GM18519 (cell line): ENCODE measurements around the gene WDFY4.
A peak's percentile ranks its signal among the peaks of the same experiment; 100 is the strongest.

Experiments used
- ATAC-seq: cut with Tn5 transposase; IDR thresholded peaks from one replicate; pipeline ENCODE4 v1.9.1; 2021; ENCODE audit warnings: mild to moderate bottlenecking, moderate library complexity; ENCODE audit not compliant: unreplicated experiment, low FRiP score

The WDFY4 gene

GRCh38 chr10:48739170-48739569 is 54.5 kb downstream of the WDFY4 start:
- no peak for ATAC-seq

DNA sequence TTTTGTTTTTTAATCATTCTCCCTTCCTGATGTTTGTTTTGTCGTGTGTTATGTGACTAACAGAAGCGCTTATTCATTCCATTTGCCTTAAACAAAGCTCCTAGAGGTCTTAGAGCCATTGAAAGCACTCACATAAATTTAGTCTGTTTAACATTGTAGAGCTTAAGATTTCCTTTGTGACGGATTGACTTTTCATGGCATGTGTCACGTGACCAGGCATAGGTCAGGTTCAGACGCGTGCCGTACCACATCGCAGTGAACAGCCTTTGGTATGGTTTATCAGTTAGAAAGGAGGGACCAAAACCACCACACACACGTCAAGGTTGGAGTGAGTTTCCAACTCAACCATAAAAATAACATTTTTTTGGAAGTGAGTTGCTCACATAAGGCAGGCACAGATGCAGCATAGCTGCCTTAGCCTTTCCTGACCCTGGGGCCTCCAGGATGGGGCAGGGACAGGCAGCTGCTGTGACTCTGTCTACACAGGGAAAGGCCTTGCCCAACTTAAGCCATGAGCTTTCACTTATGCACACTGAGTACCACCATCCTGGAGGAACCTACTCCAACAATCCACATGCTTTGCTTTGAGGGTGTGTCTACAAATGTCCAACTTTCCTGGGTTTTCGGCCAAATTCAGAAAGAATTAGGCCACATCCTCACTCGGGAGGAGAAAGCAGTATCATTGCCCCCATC is 55.5 kb downstream of the WDFY4 start:
- no peak for ATAC-seq

DNA sequence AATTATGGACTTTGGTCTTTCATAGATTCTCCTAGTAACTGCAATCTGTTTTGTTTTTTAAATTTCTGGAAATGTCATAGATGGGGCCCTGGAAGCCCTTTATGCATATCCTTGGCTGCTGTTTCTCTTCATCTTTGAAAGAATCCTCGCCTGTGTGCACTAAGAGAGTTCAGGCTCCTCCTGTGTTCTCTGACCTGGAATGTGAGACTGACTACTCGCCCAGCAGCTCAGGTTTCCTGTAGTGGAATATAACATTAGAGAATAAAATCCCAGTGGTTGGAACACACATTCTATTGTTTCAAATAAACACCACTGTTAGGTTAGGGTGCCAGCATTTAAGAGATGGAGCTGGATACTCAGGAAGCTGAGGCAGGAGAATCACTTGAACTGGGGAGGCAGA is 56.3 kb downstream of the WDFY4 start:
- no peak for ATAC-seq

DNA sequence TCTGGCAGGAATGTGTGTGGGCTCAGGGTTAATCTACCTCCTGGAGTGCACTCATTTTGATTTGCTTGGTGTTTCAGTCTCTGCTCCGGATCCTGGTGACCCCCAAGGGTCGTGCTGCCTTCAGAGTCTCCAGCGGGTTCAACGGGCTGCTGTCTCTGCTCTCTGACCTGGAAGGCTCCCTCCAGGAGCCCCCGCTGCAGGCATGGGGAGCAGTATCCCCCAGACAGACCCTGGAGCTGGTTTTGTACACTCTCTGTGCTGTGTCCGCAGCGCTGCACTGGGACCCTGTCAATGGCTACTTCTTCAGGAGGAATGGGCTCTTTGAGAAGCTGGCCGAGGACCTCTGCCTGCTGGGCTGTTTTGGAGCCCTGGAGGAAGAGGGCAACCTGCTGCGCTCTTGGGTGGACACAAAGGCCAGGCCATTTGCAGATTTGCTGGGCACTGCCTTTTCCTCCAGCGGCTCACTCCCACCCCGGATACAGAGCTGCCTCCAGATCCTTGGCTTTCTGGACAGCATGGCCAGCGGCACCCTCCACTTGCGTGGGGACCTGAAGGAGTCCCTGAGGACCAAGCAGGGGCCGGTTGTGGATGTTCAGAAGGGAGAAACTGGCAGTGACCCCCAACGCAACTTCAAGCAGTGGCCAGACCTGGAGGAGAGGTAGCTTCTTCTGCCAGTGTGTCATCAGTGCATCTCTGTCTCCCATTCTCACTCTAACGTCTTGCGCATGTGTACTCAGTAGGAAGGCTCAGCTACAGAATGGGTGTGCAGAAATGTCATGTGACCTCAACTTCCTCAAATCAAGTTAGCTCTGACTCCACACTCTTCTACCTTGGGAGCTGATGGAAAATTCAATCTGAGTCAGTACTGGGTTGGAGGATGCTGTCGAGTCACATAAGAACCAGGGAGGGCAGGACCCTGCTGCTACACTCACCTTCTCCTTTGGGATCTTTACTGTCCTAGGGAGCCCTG is 58.5 kb downstream of the WDFY4 start:
- ATAC-seq: no peak

- no peak for ATAC-seq
Measured at GRCh38 chr10:48744587-48744986, 59.9 kb downstream of the WDFY4 start.

DNA sequence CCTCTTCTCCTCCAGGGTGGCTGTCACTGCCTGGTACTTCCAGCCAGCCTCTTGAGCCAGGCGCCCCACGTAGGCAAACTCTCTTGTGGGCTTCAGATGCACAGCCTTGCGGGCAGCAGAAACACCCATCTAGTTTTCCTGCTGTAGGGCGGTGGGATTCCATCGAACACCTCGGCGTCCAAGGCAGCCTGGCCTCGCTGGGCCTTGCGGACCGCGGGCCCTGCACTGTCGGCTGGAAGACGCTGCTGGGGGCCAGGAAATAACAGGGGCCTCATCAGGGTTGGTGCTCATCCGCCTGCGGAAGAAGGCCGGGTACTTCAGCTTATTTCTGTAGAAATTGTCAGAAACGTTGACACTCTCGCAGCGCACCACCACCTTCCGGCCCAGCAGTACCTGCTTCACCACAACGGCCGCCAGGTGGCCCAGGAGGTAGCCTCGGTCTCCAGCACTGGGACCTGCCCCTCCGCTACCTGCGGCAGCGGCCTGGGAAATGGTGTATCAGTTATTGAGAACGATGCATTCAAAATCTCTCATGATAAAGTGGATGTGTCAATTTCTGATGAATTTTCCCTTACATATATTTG is 61.1 kb downstream of the WDFY4 start:
- ATAC-seq: no peak

GRCh38 chr10:48748573-48748972 is 63.9 kb downstream of the WDFY4 start:
- no peak for ATAC-seq

GRCh38 chr10:48749254-48749787 is 64.6 kb downstream of the WDFY4 start:
- no peak for ATAC-seq

- ATAC-seq: no peak
Measured at GRCh38 chr10:48750019-48750418, 65.3 kb downstream of the WDFY4 start.

- no peak for ATAC-seq
Measured at GRCh38 chr10:48750991-48751390, 66.3 kb downstream of the WDFY4 start.

GRCh38 chr10:48751730-48752129 is 67.1 kb downstream of the WDFY4 start:
- no peak for ATAC-seq

DNA sequence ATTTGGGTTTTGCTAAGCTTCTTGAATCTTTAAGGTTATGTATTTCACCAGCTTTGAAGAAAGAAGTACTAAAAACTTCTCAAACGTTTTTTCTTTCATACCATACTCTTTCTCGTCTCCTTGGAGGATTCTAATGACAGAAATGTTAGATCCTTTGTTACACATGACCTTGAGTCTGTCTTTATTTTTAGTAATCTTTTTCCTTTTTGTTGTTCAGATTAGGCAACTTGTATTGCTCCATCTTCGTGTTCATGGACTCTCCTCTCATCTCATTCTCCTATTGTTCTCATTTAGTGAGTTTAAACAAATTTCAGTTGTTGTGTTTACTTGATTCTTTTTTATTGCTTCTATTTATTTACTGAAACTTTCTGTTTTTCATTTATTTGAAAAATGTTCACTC is 73.7 kb downstream of the WDFY4 start:
- no peak for ATAC-seq

DNA sequence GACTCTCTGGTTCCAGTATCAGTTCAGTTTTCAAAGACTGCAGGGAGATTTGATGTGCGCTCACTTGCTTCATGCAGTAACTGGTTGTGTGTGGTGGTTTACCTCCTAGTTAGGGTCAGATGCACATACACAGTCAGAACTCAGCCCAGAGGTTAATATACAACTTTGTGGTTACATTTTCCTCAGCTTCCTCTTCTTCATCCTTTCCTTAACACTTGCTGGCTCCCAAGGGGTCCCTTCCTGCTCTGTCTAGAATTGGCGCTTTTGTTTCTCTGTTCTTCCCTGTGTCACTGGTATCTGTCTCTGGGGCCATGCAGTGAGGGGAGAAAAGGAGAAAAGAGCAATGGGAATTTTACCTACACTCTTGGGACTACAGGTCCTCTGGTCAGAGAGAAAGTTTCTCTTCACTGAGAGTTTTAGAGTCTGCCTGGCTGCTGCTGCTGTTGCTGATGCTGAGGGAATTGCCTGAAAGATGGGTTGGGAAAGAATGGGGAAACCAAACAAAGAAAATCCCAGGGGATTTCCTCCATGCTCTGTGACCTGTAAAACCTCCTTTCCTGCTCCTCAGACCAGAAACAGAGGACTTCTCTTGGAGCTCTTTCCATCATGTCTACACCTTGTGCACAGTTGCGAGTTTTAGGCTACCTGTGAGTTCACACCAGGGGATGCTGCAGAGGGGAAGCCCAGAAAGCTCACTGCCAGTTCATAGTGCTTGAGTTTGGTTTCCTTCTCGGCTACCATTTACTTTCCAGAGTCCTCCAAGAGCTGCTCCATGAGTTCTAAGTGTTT is 74.6 kb downstream of the WDFY4 start:
- peak; percentile 67 for ATAC-seq

- ATAC-seq: no peak
Measured at GRCh38 chr10:48760983-48761382, 76.3 kb downstream of the WDFY4 start.

DNA sequence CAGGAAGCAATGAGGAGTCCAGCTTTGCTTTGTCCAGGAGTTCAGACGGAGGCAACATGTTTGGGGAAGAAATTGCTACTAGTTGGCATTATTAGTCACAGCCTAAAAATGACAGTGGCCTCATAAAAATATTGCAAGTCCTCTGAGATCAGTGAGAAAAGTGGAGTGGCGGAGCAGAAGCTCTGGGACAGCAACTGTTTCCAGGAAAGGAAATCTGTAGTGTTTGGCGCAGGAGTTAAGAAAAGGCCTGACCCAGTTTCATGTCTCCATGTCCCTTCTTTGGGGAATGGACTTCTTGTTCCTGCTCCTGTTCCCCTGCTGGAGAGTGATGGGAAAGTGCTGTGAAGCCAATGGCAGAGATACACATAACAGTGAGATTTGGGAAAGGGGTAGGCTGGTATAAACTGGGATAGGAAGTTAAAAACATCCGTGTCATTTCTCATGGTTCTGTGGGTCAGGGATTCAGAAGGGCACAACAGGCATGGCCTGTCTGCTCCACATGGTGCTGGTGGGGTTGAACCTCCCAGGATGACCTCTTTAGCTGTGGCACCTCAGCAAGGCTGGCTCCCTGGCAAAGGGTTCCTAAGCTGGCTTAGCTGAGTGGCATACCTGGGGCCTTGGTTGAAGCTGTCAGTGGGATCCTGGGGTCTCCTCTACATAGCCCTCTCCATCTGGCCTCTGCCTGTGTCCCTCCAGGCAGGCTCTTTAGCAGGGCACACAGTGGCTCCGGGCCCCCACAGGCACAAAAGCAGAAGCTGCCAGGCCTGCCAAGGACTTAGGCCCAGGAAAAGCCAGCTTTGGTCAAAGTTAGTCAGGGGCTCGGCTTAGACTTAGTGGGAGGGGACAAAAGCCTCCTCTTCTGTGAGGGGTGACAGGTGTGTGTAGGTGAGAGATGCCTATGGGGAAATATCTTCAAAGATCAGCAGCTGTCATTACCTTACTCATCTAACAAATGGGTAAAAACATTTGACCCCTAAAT is 77.7 kb downstream of the WDFY4 start:
- no peak for ATAC-seq

- ATAC-seq: no peak
Measured at GRCh38 chr10:48763403-48763965, 78.8 kb downstream of the WDFY4 start.

GRCh38 chr10:48764486-48764885 is 79.8 kb downstream of the WDFY4 start:
- no peak for ATAC-seq

DNA sequence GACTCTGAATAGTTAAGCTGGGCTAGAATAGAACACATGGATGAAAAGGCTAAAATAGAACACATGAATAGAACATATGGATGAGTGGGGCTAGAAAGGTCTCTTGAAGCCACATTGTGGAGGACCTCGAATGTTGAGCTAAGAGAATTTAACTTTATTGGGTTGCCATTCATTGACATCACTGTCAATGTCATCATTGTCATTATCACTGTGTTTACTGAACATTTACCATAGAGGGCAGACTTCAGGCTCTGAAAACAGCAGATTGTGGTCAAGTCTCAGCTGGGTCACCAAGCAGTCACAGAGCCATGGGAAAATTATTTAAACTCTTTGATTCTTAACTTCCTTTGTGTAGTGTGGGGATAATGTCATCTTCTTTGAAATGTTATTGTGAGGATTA is 80.4 kb downstream of the WDFY4 start:
- ATAC-seq: no peak

DNA sequence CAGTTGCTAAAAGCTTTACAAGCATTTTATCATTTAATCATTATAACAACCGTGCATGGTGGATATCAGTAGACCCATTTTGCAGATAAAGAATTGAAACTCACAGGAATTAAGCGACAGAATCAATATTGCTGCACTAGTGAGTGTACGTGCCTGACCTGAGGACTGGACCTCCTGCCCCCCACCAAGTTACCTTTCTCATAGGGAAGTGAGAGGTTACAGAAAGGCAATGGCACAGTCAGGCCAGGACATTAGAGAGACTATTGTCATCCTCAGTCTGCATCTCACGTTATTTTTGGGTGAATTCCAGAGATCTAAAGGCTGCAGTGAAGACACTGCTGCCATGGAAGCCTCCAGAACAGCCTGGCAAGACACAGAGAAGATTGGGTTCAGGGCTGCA is 80.9 kb downstream of the WDFY4 start:
- ATAC-seq: no peak
